GM21381 (cell line): ENCODE measurements around the gene GBE1.

ENCODE experiments used
- ATAC-seq: cut with Tn5 transposase; IDR thresholded peaks from one replicate; pipeline ENCODE4 v1.9.1; 2021; ENCODE audit warnings: mild to moderate bottlenecking, moderate library complexity; ENCODE audit not compliant: unreplicated experiment

Gene GBE1

DNA sequence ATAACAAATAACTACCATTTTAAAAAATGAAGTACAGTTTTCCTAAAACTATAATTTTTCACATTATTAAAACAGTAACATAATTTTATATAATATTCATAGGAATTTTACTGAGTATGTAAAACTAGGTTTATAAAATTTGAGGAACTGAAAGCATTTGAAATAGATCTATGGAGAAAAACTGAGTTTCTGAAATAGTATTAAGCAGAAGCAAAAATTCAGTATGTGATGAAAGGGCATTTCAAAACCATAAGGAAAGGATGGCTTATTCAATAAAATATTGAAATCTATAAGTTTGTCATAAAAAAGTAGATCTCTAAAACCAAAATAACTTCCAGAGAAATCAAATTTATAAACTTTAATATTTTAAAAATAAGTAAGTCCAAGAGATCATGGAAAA lies 53.4 kb downstream of the GBE1 start:
- no peak for ATAC-seq

DNA sequence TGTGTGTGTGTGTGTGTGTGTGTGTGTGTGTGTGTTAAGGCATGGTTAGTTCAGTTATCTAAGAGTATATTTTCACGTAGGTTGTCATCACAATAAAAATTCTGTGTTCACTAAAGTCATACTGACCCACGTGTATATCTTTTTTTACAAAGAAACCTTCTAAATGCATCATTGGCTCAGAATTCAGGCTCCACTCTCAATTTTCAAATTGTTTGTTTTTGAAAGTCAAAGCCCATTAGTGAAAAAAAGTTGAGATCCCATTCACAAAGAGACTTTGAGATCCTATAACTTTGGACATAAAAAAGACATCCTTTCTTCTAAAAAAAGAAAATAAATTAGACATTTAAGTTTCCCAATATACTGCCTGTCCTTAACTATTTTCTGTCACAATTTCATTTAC lies 59.3 kb downstream of the GBE1 start:
- ATAC-seq, result no peak

DNA sequence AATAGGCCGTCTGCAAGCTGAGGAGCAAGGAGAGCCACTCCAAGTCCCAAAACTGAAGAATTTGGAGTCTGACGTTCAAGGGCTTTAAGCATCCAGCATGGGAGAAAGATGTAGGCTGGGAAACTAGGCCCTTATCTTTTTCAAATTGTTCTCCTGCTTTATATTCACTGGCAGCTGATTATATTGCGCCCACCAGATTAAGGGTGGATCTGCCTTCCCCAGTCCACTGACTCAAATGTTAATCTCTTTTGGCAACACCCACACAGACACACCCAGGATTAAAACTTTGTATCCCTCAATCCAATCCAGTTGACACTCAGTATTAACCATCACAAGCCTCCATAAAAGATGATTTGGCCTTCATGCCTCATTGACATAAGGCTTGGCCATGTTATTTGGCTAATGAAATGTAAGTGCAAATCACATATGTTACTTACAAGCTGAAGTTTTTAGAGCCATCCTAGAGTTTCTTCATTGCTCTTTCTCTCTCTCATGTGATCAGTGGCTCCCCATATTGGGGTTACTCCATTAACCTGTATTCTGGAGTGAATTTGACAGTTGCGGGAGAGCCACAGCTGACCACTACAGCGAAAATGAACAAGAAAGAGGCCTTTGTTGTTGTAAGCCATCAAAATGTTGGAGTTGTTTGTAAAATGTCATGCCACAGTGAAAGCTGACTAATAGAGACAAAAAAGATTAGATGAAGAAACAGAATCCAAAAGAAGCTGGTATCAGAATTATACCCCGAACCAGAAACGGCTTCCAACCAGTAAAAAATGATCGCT lies 61.7 kb downstream of the GBE1 start:
- ATAC-seq, result no peak

DNA sequence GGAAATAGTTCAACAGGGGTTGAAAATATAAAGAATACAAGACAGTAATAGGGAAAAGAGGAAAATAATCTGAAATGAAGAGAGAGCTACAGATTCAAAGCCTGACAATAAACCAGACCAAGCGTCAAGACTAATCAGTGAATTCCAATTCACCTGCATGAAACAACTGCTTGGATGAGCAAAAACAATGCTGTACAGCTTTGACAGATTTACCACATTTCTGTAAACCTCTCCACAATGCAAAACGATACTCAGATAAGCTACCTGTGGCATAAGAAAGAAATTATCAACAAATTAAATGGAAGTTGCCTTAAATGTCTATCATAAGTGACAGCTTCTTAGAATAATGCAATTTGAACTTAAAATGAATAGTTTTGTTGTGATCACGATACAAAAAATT lies 65.4 kb downstream of the GBE1 start:
- no peak for ATAC-seq

DNA sequence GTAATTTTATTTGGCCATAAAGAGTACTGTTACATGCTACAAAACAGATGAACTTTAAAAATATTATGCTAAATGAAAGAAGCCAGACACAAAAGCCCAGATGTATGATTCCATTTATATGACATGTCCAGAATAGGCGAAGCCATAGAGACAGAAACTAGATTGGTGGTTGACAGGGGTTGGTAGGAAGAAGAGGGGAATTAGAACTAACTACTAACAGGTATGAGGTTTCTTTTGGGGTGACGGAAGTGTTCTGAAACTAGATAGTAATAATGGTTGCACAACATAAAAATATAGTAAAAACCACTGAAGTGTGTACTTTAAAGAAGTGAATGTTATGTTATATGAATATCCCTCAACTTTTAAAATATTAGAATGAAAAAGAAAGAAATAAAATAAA lies 66.1 kb downstream of the GBE1 start:
- no peak for ATAC-seq

DNA sequence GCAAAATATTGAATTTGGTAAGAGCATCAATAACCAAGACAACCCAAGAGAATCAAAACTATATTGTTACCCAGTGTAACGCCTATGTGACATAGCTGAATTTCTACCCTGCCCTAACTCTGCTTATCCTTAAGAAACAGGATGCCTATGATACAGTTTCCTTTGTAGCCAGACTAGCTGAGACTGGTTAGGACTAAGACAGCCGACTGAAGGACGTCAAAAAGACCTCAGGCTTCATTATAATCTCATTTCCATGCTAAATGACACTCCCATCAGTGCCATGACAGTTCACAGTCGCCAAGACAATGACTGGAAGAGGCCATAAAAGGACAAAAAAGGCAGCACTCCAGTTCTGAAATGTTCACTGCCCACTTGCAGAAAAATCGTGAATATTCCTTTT lies 66.8 kb downstream of the GBE1 start:
- no peak for ATAC-seq

DNA sequence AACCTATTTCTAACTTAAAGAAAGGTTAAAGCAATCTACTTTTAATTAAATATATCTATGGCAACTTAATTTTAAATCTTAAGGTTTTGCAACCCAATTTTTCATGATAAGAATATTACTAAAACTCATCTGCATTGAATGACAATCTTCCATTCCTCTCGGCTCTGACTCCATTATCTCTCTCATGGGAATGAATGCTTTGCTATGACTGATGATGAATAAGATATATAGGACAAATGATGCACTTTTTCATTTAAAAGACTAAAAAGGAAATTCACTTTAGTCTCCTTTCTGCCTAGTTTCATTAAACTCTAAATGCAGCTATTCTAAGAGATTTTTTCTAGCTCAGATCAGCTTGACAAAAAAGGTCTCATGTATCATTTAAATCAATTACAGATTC lies 68.7 kb downstream of the GBE1 start:
- no peak for ATAC-seq

DNA sequence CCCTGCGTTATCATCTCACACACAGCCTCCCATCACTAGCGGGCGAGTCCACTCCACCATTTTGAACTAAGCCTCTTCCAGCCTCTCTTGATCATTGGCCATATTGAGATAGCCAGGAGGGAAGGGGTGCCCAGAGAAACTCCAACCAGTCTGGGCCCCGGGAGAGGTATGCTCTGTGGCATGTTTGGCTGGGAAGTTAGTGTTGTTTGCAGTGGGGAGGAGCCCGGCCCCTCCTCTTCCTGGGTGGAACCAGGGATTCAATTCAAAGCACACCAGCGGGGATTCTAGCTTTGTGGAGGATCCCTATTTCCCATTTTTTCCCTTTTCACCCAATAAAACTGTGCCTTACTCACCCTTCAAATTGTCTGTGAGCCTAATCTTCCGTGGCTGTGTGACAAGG lies 71.8 kb downstream of the GBE1 start:
- no peak for ATAC-seq

DNA sequence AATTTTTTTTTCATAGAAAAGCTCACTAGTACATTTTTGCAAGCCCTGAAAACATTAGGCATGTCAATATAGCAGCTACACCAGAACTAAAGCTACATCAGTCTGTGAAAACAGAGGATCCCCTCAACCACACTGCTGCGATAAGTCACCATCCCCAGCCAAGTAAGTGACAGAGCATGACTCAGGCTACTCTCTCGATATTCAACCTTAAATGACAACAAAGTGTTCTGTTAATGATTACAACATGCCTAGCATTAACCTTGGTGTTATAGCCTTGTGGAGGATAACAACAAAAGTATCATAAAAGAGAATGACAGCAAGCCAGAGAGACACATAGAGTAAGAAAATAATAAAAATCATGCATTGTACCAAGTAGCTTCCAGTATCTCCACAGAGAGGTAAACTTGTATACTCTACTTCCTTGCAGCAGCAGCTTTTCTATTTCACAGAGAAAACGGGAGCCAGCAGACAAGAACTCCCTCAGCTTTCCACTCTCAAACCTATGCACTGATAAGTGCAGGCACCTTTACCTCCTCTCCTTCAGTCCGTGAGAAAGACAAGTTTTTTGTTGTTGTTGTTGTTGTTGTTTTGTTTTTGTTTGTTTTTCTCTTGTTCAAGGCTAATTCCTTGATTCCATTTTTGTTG lies 76.6 kb downstream of the GBE1 start:
- no peak for ATAC-seq

DNA sequence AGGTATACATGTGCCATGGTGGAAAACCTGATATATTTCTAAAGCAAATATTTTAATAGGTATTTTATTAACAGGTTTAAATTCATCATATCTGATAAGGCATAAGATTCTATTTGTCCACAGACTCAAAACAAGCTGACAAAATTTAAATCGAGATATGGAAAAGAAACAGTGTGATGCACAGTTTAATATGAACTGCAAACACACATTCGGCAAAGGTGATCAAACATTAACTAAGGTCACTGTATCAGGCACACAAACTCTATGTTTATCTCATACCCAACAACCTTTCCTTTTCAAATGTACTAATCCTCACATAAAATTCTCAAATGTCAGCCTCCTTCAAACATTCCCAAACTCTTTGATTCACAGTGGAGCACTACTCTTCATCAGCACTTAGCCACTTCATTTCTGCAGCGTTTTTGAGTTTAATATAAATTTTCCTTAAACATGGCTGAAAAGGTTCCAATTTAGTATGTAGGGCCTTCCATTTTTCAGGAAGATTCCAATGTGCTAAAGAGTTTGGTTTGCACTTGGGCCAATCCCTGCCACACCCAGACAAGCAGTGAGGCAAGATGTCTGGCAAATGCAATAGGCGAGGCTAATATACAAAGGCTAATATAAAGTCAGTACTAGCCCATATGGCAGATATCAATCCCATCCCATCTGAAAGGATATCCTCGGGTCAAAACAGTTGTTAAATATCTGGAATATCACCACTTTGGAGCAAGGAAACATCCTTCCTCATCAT lies 84.6 kb downstream of the GBE1 start:
- no peak for ATAC-seq

DNA sequence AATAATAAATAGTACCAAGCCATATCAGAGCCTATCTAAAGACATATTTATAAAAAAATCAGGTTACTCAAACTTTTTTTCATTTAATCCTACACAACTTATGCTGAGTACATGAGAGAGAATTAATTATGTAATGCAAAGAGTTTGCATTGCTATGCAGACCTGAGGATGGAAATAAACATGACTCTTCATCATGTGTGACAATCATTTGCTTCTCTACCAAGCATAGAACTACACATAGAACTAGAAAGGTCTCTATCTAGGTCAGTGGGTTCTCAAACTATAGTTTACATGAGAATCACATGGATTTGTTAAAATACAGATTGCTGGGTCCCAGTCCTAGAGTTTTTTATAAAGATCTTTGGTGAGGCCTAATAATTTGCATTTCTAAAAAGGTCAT lies 86.8 kb downstream of the GBE1 start:
- no peak for ATAC-seq

DNA sequence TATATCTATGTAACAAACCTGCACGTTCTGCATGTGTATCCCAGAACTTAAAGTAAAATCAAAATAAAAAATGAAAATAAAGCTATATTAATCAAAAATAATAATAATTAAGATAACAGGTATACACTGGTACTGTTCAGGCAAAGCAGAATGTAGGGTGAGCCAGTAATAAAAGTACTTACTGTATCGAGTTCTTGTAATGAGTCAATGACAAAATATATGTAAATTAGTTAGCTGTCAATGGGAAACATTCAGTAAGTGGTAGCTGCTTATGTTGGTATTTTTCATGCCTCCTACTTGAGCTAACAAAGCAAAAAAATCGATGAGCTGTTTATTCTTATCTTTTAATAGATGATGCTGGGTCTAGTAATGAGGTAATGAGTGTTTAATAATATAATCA lies 93.2 kb downstream of the GBE1 start:
- ATAC-seq, result no peak

DNA sequence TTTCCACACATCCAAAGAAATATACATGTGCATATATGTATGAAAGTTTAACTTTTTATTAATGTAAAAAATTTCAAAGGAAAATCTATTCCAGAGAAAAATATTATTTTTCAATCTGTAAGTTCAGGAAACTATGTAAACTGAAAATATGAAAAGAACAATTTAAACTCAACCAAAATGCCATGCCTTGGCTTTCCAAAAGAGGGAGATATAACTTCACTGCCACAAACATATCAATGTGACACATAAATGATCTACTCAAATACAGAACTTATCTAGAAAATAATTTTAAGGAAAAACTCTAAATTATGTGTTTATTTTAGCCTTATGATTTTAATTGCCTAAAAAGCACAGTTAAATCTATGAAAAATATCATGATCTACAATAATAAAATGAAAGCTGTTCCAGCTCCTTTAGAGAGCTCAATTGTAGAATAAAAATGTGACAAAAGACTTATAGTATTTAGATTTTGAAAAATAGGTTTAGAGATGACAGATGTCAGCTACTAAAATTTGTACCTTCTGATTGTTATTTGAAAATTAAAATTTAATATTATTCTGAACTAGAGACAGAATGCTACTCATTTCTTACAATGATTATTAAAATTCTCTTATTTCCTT lies 94.8 kb downstream of the GBE1 start:
- ATAC-seq, result no peak

DNA sequence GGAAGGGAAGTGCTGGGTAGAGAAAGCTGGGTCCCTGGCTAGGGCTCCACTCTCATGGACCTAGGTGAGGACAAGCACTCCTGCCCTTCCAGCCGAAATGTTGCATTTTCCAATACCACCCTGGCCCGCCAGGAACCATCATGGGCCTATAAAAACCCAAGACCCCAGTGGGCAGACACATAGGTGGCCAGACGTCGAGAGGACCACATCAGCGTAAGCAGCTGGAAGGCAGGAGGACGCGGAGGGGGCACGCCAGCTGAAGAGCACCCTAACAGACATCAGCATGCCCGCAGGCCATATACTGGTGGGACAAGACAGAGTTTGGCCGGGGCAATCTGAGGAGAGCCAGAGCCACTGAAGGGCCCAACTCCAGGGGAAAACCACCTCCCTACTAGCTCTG lies 98.3 kb downstream of the GBE1 start:
- no peak for ATAC-seq

DNA sequence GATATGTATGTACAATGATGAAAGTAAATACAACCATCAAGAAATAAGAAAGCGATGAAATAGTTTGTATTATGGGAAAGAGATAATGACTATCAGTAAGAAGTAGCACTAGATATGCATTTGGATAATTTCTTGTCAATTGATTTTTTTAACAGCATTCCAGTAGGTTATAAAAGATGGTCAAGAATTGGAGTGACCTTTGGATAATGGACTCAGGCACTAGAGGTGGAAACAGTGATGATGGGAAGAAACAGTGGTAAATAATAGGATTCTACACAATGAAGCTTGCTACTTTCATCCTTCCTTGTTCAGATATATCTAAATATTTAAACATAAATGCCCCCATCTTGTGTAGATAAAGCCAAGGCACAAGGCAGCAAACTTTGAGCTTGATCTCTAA lies 101.4 kb downstream of the GBE1 start:
- no peak for ATAC-seq

DNA sequence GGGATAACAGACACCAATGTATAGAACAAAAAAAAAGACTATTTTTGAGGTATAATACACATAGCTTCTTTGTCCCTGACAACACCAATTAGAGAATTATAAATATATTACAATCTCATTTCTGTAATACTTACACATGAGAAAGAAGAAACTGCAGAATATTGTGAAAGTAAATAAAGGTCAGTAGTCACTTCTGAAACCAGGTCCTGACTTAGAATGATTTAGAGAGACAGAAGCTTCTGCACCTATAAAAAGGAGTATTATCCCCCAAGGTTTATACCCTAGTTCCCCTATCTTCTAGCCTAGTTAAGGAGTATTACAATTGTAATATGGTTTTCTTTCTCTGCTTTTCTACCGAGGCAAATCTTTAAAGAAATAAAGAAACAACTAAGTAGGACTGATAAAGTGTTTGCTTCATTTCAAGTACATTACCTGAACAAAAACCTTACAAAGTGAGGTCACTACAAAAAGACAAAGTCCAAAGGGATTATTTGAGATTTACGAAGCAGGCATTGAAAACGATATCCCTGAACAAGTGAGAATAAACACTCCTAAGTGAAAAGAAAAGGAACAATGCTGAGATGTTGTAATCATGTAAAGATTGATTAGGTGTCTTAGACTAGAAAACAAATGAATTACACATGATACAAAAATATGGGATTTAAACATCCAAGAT lies 103.0 kb downstream of the GBE1 start:
- ATAC-seq, result no peak

DNA sequence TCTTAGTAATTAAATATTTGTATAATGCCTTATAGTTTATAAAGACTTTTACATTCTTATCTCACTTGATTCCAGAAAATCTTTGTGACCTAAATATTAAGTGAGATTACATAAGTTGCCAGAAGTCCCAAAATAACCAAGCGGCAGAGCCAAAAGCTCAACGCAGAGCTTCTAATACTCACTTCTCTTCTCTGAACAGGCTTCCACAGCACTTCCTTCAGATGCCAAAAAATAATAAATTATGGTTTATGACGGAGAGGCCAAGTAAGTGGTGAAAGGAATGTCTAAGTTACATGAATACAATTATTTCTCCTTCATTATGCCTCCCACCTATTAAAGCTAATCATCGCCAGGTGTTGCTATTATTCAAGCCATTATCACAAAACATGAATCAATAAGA lies 110.3 kb downstream of the GBE1 start:
- no peak for ATAC-seq

DNA sequence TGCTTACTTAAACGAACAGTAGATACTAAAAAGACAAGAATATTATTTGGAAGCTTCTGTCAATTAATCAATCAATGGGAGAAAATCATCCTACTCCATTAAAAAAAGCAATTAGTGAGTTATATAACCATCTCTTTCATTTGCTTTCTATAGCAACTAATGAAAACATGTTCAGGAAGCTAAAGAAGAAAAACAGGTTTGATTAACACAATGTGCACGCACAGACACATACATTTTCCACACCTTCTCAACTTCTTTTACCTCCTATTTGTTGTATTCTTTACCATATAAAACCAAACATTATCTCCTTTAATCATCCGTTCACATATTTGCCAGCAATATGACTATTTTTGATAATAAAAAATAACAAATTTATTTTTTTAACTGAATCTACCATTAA lies 111.3 kb downstream of the GBE1 start:
- ATAC-seq, result no peak

DNA sequence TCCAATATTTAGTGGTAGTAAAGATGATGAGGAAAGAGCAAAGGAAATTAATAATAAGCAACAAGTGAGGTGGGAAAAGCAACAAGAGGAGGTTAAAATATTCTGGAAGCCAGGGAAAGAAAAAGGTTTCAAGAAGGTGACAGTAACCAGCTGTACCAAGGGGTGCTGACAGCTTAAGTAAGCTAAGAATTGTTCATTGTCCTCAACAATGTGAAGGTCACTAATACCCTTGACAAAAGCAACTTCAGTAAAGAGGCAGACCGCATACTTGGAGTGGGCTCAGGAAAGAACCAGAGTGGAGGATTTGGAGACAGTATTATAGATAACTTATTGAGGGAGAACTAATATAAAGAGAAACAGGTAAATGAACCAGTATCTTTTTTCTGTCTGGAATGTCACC lies 116.2 kb downstream of the GBE1 start:
- ATAC-seq, result no peak

DNA sequence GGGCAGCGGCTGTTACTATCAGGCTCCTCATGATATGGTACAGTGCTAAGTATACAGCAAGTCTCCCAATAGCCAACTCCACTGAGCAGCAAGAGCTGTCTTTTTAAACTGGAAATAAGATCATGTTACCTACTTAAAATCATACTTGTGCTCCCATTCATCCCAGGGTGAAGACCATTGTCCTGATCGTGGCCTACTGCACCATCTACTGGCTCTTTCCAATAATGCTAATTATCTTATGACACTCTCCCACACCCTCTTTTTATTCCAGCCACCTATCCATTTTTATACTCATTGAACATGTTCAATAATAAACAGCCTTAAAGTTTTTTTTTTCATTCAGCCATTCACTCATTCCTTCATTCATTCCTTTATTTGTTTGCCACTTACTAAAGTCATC lies 117.7 kb downstream of the GBE1 start:
- ATAC-seq, result no peak

DNA sequence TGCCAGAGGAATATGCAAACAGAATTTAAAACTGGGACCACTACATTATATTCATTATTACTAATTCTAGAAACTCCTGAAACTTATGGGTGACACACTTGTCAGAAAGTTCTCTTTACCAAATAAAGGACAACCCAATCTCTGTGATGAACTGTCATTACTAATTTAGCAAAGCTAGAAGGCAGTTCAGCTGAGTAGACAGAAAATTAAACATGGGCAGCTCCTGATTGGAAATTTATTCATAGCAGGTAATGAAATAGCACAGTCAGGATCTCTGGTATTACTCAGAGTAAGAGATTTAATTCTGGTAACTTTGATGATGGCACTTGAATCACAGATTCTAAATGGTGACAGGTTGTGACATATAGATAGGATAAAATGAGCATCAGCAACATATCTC lies 123.0 kb downstream of the GBE1 start:
- ATAC-seq, result no peak
